H1 (cell line): ENCODE results near the gene BRD2. TPM values are rescaled to one million over a fixed set of nuclear protein-coding genes. Genes with fewer than 3 reads are reported as not detected.

Experiments used
- BCL11A ChIP-seq, 2 experiments: IDR thresholded peaks; one replicate each; pipeline ENCODE4 v1.6.1; 2011; ENCODE audit warnings: low read depth in 2 of 2, low read length in 2 of 2, mild to moderate bottlenecking in 2 of 2
- KDM1A ChIP-seq: fragments of 200-600, 300-600 bp; sonication (generic); IDR thresholded peaks from 2 replicates; pipeline ENCODE4 v1.7.1; 2016; ENCODE audit warnings: mild to moderate bottlenecking, low read length, borderline replicate concordance
- SIRT6 ChIP-seq: IDR thresholded peaks from one replicate; pipeline ENCODE4 v1.7.1; 2012; ENCODE audit warnings: low read length, inconsistent platforms
- SIX5 ChIP-seq: IDR thresholded peaks from 2 replicates; pipeline ENCODE4 v1.6.1; 2011; ENCODE audit warnings: mild to moderate bottlenecking, low read depth, low read length
- polyA plus RNA-seq, 7 experiments: library from polyadenylated mRNA; depleted of rRNA in 3 of 7; stranded (reverse) in 5 of 7; unstranded in 2 of 7; fragments of >200 nt in 5 of 7; fragments of 200-250 nt in 2 of 7; gene quantifications; 1 replicate in 5 of 7; 2 replicates in 1 of 7; 4 replicates in 1 of 7; pipeline versions ENCODE4 v1.2.1 to v1.2.3, GENCODE V29; 2011 to 2013; ENCODE audit warnings: missing spikeins in 2 of 7, mixed read lengths in 2 of 7
- total RNA-seq: library from RNA; stranded (reverse); fragmentation: NEBNext Ultra II Directional; extraction: Animal tissue kit (Norgen Biotek cat#: 25700); gene quantifications from 2 replicates; pipeline ENCODE4 v1.2.1, GENCODE V29; 2021

Gene BRD2
- total and polyA plus RNA-seq, 2 of the 8 experiments (the other 6 are each of a cell fraction or from before 2014, with no cell fraction given): 132 to 185 TPM

- TF ChIP-seq SIX5: no peak
- TF ChIP-seq SIRT6: no peak
- TF ChIP-seq KDM1A: no peak
- TF ChIP-seq BCL11A (IDR thresholded peaks at IDR 0.05; ENCODE audit: low read depth in 2 of 2, low read length in 2 of 2): no peak
Observed at GRCh38 chr6:32953775-32954174, 14.6 kb upstream of the BRD2 start (continued).
